Activated CD4-positive, alpha-beta T cell treated with anti-CD3 and anti-CD28 coated beads, Interleukin-2, Interleukin-4, amounts not matched to agents 100 ng/mL and 50 ng/mL, durations not matched to agents 16 hours and 8 hours (primary cell): Measurements from ENCODE around the gene COG1.

Source experiments
- DNase-seq: peaks from one replicate; pipeline ENCODE4 v3.0.0-alpha.2; 2020; ENCODE audit warnings: low spot score

COG1 gene

DNA sequence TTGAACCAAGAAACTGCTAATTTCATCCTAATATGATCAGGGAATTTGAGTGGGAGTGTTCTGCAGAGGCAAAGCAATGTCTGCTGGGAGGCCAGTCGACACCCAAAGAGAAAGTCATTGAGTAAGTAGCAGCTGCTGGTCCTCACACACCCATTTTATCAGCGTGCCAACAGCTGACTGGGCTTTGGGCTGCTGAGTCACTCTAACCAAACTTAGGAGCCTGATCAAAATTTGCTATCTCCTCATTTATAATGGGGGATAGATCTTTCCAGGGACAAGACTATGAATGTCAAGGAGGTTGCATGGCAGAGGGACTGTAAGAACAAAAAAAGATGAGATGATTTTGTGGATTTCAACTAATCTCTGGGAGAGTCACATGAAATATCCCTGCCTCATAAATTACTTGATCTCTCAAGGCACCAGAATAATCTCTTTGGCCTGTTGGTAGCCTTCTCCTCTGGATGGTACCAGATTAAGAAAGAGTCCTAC, 35.9 kb downstream of the COG1 start:
- DNase-seq, result peak; percentile 67

DNA sequence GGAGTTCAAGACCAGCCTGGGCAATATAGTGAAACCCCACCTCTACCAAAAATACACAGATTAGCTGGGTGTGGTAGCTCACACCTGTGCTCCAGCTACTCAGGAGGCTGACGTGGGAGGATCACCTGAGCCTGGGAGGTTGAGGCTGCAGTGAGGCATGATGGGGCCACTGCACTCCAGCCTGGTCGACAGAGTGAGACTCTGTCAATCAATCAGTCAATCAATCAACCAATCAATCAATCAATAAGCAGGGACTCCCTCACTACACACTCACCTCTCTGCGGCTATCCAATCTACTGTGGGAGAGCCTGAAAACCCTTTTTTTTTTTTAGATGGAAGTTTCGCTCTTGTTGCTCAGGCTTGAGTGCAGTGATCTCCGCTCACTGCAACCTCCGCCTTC, 37.2 kb downstream of the COG1 start:
- no peak for DNase-seq

- no peak for DNase-seq
These were observed 38.5 kb downstream of the COG1 start for GRCh38 chr17:73231395-73231794.

GRCh38 chr17:73231841-73232586, 39.2 kb downstream of the COG1 start:
- DNase-seq, result peak; percentile 97

DNA sequence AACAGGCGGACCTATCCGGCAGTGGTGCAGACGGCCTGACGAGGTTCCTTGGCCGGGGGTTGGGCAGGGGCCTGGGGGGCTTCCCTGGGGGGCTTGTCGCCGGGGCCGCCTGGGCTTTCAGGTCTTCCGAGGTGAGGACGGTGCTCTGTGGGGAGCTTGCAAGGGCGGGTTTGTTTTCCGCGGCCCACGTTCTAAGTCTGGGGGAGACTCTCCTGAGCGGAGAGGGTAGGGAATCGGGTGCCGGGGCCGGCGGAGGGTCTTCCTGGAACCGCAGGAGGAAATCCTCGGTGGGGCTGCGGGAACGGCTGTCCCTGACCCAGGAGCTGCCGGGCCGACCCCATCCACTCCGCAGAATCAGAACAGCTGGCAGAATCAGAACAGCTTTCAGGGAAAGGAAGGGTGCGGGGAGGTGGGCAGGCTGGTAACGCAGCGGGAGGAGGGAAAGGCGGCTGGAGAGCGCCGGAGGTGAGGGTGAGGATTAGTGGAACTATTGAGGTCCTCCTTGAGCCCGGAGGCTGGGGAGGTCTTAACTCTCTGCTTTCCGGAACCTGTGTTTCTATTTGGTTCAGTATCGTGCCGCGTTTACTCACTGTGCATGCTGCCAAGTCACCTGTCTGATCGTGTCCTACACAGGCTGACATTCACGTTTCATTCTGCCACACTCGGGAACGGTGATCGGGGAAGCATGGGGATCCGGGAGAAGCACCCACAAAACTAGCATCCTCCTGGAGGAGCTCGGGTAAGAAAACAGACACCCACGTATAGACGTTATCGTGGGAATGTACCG, 39.9 kb downstream of the COG1 start:
- peak; percentile 30 for DNase-seq

DNA sequence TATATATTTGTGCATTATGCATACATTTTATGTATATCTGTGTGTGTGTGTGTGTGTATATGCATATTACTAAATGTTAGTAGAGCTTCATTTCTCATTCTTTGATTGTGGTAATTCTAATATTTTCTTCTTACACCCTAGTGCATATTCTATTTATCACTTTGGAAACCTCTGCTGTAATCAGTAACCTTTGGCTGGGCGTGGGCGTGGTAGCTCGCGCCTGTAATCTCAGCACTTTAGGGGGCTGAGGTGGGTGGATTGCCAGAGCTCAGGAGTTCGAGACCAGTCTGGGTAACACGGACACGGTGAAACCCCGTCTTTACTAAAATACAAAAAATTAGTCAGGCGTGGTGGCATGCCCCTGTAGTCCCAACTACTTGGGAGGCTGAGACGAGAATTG, 41.9 kb downstream of the COG1 start:
- no peak for DNase-seq

- DNase-seq, result no peak
These were observed 44.9 kb downstream of the COG1 start for GRCh38 chr17:73237714-73238113.

- DNase-seq, result no peak
These were observed 47.7 kb downstream of the COG1 start for GRCh38 chr17:73240561-73240960.

DNA sequence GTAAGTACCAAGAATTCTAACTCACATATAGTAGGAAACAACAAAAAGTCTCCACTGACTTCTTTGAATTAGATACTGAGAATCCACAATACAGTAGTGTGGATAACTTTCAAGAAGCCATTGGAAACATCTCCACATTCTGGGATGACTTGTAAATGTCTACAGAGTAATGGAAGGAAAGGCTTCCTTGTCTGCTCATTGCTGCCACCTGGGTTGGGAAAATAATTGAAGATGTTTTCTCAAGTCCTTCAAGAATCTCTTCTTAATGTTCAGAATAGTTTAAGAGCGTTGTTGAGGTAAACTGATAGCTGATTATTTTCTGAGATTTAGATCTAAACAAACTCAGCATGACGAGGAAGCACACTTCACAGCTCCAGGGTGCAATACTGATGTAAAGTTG, 54.9 kb downstream of the COG1 start:
- no peak for DNase-seq

DNA sequence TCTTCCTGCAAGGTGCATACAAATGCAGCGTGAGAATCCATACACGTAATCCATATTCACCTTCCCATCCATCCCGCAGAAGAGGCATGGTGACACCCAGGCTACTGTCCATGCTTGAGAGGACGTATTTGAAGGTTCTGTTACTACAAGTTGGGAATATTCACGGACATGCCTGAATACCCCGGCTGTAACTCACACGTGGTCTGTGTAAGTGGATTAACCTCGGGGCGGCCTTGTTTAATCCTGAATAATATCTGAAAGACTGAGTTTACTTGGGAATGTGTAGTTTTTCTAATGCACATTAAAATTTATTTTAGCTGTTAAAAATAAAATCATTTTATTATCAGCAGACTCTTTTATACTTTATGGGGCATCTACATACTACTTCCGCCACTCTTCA, 55.7 kb downstream of the COG1 start:
- DNase-seq, result no peak

DNA sequence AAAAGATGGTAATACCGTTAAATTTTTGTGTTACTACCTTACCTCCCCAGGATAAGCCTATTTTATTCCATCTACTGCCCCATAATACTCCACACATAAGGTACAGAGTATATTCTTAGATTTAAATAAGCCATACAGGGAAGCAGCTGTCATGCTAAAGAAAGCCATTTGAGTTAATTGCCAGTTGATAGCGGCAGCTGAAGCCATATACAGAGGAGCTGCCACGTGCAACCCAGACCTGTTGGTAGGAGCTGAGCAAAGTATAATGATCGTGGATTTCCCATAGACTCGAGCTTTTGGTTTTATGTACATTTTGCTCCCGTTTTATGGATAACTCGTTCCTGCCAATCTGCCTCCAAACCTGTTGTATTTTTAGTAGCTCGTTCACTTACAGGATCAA, 56.8 kb downstream of the COG1 start:
- DNase-seq, result no peak

GRCh38 chr17:73250851-73251640, 58.2 kb downstream of the COG1 start:
- no peak for DNase-seq

DNA sequence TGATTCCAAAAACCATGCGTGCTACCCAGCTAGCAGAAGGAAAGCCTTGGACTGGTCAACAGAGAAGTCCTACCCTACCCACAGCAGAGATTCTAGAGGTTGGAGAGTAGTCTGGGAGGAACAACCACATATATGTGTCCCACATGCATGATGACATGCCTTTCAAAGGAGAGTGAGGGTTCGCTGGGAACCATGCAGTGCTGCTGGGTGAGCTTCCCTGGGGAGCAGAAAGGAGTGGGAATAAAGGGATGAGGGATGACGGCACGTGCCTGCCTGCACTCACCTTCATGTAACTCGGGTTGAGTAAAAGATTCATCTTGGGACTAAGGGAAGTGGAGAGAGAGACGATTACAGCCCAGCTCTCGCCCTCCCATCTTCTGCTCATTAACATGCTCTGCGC, 59.0 kb downstream of the COG1 start:
- DNase-seq, result no peak

DNA sequence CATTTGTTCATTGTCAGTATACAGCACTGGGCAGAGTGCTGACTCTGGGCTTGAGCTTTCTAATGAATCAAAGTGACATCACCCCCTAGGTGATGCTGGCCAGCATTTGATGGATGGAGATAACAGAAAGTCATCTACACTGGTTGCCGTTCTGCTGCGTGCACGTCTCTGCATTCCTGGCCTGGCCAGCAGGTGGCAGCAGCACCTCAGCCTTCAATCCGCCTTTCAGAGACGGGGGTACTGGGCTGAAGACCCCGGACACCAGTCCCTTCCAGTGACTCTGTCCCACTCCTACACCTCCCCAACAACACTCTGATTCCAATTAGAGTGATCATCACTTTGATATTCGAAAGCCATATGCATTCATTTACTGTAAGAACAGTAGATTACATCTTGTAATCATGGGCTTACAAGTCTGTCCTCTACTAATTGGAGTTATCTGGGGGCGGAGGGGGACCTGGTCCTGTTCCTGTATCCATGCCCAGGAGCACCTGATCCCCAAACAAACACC, 62.9 kb downstream of the COG1 start:
- DNase-seq, result peak; percentile 56

- no peak for DNase-seq
These were observed 63.4 kb downstream of the COG1 start for GRCh38 chr17:73256220-73256619.

GRCh38 chr17:73257516-73257915, 64.7 kb downstream of the COG1 start:
- DNase-seq, result no peak
